Measurements from ENCODE around the gene DIP2B.

The DIP2B gene

GRCh38 chr12:50776749-50777728, 272.3 kb downstream of the DIP2B start:
- H3K9me3 ChIP-seq (ENCODE audit: control insufficient read depth, low read length) = no peaks in the 10 kb centered on the region
- H3K4me1 ChIP-seq = no peaks in the 10 kb centered on the region
- TF ChIP-seq CTCF (IDR thresholded peaks at IDR 0.05) = no peak
- peaks cover 43% of the 10 kb centered on the region for H3K79me2 ChIP-seq
- H3K36me3 ChIP-seq (ENCODE audit: control insufficient read depth, insufficient read depth, low read length) = no peaks in the 10 kb centered on the region
- no peak overlapping the region for H3K9ac ChIP-seq
- H2AFZ ChIP-seq = no peak overlapping the region
- no peak overlapping the region for H3K4me2 ChIP-seq (ENCODE audit: low read length)
- no peak overlapping the region for H3K27ac ChIP-seq
- no peak overlapping the region for H3K4me3 ChIP-seq (ENCODE audit: low read depth, low read length)
- no peaks in the 10 kb centered on the region for H3K27me3 ChIP-seq (ENCODE audit: control insufficient read depth, insufficient read depth, low read length)

- no peak overlapping the region for H2AFZ ChIP-seq
- H3K27me3 ChIP-seq (ENCODE audit: control insufficient read depth, insufficient read depth, low read length) = no peaks in the 10 kb centered on the region
- H3K4me2 ChIP-seq (ENCODE audit: low read length) = no peak overlapping the region
- peaks cover 33% of the 10 kb centered on the region for H3K79me2 ChIP-seq
- H3K27ac ChIP-seq = no peak overlapping the region
- no peak overlapping the region for H3K4me3 ChIP-seq (ENCODE audit: low read depth, low read length)
- no peak overlapping the region for H3K9ac ChIP-seq
- no peak for TF ChIP-seq CTCF (IDR thresholded peaks at IDR 0.05)
- no peaks in the 10 kb centered on the region for H3K9me3 ChIP-seq (ENCODE audit: control insufficient read depth, low read length)
- H3K36me3 ChIP-seq (ENCODE audit: control insufficient read depth, insufficient read depth, low read length) = no peaks in the 10 kb centered on the region
- no peaks in the 10 kb centered on the region for H3K4me1 ChIP-seq
These were observed 274.1 kb downstream of the DIP2B start for GRCh38 chr12:50778663-50779590.

GRCh38 chr12:50780013-50780412, 275.2 kb downstream of the DIP2B start:
- H3K4me1 ChIP-seq = no peaks in the 10 kb centered on the region
- H3K79me2 ChIP-seq = peaks cover 26% of the 10 kb centered on the region
- TF ChIP-seq CTCF (IDR thresholded peaks at IDR 0.05) = no peak
- H3K36me3 ChIP-seq (ENCODE audit: control insufficient read depth, insufficient read depth, low read length) = no peaks in the 10 kb centered on the region
- H3K9me3 ChIP-seq (ENCODE audit: control insufficient read depth, low read length) = no peaks in the 10 kb centered on the region
- no peak overlapping the region for H3K4me3 ChIP-seq (ENCODE audit: low read depth, low read length)
- no peak overlapping the region for H3K4me2 ChIP-seq (ENCODE audit: low read length)
- H2AFZ ChIP-seq = no peak overlapping the region
- H3K9ac ChIP-seq = no peak overlapping the region
- H3K27me3 ChIP-seq (ENCODE audit: control insufficient read depth, insufficient read depth, low read length) = no peaks in the 10 kb centered on the region
- H3K27ac ChIP-seq = no peak overlapping the region

GRCh38 chr12:50784501-50784900, 279.7 kb downstream of the DIP2B start:
- Histone ChIP-seq H3K4me1 (peaks cover 5% of the 10 kb centered on the region), H3K27me3 (ENCODE audit: control insufficient read depth, insufficient read depth, low read length) (no peaks in the 10 kb centered on the region), H3K9ac (no peak overlapping the region), H3K79me2 (peaks cover 15% of the 10 kb centered on the region), H3K4me3 (ENCODE audit: low read depth, low read length) (no peak overlapping the region), H3K36me3 (ENCODE audit: control insufficient read depth, insufficient read depth, low read length) (no peaks in the 10 kb centered on the region), H3K27ac (no peak overlapping the region), H2AFZ (no peak overlapping the region), H3K4me2 (ENCODE audit: low read length) (no peak overlapping the region), H3K9me3 (ENCODE audit: control insufficient read depth, low read length) (no peaks in the 10 kb centered on the region)
- TF ChIP-seq CTCF (IDR thresholded peaks at IDR 0.05) = no peak

All from parathyroid adenoma (tissue), 2 donors.